Measurements from ENCODE around the gene ZBTB46.
"Not testable (repeated sequence)": the region's sequence is repeated elsewhere in the genome, so short reads cannot be mapped to it uniquely, and the experiment has no call there.

Gene ZBTB46

DNA sequence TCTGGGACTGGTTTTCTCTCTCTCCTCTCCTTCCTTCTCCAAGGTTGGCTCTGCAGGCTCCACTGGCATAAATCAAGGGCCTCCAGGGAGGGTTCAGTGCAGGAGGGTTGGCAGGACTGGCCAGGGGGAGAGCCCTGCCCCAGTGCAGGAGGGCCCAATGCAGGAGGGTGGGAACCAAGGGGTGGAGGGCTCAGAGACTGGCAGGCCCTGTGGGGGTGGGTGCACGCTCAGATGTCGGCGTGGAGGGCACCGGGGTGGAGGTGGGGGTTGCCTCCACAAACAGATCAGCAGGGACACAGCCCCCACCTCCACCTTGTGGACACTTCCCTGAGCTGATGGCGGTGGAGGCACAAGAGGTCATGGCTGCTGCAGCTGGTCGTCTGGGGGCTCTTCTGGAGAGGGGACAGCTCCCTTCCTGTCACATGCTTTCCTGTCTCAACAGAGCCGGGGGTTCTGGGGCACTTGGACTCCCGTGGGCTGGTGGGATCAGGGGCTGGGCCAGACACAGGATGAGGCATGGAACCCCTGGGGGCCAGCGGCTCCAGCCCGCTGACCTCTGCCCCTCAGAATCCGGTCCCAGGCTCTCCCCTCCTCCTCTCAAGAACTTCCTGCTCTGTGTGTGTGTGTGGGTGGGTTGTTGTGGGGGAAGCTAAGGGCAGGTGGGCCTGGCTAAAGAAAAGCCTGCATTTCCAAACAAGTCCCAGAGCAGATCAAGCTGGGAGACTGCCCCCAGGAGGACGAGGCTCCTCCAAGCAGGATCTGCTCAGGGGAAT is 27.5 kb upstream of the ZBTB46 start:
- DNase-seq (ENCODE audit: low read depth): no peak

DNA sequence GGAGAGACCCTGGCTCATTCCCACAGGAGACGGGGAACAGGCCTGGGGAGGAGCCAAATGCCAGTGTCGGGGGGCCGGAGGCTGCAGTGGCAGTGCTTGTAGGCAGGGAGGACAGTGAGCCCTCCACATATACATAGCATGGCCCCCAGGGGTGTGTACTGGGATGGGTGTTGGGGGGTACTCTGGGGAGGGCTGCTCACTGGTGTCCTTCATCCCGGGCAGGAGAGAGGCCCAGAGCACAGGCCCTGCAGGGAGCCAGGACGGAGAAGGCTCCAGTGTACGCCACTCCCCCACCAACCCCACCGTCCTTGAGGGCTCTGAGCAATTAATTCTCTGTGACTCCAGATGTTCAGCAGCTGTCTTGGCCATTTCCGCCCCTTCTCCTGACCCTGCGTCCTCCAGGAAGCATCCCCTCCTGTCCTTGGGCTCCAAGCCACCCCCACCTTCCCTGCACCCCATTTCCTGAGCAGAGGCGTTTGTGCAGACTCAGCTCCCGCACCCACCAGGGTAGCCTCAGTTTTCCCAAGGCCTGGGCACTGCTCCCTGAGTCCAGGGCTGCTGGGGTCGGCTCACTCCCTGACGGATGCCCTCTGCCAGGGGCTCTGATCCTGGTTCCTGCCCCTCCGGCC is 26.8 kb upstream of the ZBTB46 start:
- DNase-seq (ENCODE audit: low read depth): no peak

GRCh38 chr20:63856098-63856511 is 25.0 kb upstream of the ZBTB46 start:
- no peak for DNase-seq (ENCODE audit: low read depth)

GRCh38 chr20:63855363-63856097 is 24.5 kb upstream of the ZBTB46 start:
- no peak for DNase-seq (ENCODE audit: low read depth)

DNA sequence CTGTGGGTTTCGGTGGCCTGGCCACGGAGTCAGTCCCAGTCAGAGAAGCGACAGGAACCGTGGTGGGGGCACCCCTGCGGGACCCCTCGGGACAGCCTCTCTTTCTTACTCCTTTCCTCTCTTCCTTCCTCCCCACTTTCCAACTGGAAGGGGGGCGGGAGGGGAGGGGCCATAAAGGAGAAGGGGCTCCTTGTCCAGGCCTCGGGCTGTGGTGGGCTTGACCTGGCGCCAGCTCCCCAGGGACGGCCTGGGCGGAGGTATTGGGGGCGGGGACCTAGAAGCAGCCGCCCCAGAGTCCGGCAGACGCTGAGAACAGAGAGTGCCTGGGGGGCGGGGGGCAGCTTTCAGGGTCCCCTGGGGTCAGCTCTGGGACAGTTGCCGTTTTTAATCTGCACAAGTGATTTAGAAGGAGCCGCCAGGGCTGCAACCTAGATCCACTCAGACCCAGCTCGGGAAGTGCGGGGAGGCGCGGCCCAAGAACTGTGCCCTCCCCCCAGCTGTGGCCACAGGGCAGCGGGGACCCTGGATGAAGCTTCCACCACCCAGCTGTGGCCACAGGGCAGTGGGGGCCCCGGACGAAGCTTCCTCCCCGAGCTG is 23.8 kb upstream of the ZBTB46 start:
- no peak for DNase-seq (ENCODE audit: low read depth)

GRCh38 chr20:63854069-63854765 is 23.2 kb upstream of the ZBTB46 start:
- no peak for DNase-seq (ENCODE audit: low read depth)

GRCh38 chr20:63853733-63854068 is 22.6 kb upstream of the ZBTB46 start:
- DNase-seq (ENCODE audit: low read depth): not testable (repeated sequence)

DNA sequence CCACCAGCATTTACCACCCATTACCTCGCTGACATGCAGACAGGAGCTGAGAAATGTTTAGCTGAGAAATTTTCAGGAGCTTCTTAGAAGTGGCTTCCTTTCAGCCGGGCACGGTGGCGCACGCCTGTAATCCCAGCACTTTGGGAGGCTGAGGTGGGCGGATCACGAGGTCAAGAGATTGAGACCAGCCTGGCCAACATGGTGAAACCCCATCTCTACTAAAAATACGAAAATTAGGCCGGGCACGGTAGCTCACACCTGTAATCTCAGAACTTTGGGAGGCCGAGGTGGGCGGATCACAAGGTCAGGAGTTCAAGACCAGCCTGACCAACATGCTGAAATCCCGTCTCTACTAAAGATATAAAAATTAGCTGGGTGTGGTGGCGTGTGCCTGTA is 20.5 kb upstream of the ZBTB46 start:
- DNase-seq (ENCODE audit: low read depth): not testable (repeated sequence)

DNA sequence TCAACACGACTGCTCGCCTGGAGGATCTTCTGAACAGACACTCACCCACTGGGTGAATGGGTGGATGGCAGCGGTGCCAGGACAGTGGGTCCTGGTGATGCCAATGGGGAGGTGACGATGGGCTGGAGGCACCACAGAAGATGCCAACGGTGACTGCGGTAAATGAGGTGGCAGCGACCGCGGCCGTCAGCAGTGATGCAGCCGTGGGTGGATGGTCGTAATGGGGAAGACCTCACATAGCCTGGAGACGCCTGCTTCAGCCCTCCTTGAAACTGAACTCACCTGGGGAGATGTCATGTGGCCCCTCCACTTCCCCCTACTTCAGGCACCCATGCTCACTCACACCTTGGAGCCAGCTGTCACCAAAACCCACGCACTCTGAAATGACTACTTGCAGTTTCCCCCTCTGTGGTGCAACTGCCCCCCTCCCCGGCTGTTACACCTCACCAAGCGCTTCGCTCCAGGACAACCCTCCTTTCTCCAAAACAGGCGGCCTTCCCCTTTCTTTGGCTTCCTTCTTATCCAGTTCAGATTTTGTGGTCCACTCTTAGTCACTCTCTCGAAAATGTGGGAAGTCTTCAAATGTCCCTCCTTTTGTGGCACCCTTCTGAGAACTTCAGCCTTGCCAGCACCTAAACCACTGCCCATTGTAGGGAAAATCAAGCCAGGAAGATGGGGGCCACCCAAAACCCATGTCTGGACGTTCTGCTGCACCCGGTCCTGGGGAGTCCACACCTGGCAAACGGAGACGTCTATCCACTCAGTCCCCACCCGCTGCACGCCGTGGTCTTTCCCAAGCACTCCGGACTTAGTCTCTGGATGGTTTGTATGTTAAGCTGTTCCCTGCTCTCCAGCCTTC is 19.9 kb upstream of the ZBTB46 start:
- DNase-seq (ENCODE audit: low read depth): no peak

DNA sequence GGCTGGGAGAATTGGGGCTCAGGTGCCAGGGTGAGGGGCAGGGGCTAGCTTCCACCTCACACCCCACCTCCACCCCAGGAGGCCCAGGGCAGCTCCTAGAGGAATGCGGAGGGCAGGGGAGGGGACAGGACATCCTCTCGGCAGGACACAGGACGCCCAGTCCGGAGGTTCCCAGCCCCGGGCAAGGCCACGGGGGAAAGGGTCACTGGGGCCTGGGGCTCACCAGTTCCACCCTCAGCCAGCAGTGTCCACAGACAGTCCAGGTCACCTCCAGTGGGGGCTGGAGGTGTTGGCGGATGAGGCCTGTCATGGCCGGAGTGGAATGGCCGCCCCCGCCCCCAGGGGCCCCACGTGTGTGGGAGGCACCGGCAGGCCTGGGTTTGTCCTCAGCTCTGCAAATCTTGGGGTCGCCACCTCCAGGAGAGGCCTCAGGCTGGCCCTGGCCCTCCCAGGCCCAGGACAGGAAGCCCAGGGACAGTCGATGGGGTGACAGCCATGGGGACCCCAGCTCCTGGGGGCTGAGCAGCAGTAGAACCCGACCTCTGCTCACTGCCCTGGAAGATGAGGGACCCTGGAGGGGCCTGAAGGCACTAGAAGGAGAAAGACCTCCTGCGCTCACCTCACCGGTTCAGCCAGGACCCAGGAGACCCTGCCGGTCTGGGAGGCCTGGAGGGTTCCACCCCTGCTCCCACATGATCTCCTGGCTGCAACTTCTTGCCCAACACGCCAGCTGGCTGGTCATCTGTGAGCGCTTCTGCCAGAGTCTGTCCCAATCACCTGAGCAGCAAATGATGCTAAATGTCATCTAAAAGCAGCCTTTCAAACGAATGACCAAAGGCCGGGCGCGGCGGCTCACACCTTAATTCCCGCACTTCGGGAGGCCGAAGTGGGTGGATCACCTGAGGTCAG is 17.2 kb upstream of the ZBTB46 start:
- DNase-seq (ENCODE audit: low read depth): no peak

- DNase-seq (ENCODE audit: low read depth): no peak
These were observed 16.4 kb upstream of the ZBTB46 start for GRCh38 chr20:63847237-63848002.

DNA sequence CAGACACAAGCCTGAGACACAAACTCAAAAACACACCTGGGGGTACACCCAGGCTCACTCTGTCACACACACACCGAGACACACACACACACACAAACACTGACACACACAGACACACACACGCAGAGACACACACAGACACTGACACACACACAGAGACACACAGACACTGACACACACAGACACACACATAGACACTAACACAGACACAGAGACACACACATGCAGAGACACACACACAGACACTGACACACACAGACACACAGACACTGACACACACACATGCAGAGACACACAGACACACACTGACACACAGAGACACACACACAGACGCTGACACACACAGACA is 15.8 kb upstream of the ZBTB46 start:
- DNase-seq (ENCODE audit: low read depth): no peak

- no peak for DNase-seq (ENCODE audit: low read depth)
These were observed 15.2 kb upstream of the ZBTB46 start for GRCh38 chr20:63846128-63846771.

GRCh38 chr20:63844511-63844991 is 13.5 kb upstream of the ZBTB46 start:
- no peak for DNase-seq (ENCODE audit: low read depth)

GRCh38 chr20:63843778-63844177 is 12.7 kb upstream of the ZBTB46 start:
- no peak for DNase-seq (ENCODE audit: low read depth)

DNA sequence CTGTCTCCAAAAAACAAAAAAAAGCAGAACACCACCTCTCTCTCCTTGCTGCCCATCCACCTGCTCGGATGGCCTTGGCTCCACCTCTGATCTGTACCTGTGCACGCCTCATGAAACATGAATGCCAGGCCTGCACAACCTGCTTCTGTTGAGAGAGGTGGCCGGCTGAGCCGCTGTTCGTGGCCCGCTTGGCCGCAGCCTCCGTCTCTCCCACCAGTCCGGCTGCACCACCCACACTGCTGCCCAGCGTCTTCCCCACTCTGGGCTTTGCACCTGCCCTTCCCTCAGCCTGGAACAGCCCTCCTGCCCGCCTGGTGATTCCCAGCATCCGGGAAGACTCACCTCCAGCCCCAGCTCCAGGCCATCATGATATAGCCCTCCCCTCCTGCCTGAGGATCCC is 12.2 kb upstream of the ZBTB46 start:
- no peak for DNase-seq (ENCODE audit: low read depth)

DNA sequence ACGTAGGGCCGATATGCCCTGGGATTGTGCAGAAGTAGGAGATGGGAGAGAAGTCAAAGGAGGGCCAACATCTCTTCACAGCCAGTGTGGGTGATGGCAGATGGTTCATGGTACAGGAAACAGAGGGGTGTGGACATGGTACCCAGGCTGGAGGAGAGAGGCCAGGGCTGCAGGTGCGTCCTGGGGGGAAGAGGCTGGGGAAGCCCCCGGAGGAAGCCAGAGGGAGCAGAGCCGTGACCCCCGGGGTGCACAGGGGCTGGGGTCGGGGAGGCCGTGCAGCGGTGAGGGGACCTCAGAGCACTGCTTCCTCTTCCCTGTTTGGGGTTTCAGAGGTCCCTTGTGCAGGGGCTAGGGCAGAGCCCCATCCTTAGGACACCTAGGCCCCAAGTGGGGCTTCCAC is 11.2 kb upstream of the ZBTB46 start:
- DNase-seq (ENCODE audit: low read depth): no peak

DNA sequence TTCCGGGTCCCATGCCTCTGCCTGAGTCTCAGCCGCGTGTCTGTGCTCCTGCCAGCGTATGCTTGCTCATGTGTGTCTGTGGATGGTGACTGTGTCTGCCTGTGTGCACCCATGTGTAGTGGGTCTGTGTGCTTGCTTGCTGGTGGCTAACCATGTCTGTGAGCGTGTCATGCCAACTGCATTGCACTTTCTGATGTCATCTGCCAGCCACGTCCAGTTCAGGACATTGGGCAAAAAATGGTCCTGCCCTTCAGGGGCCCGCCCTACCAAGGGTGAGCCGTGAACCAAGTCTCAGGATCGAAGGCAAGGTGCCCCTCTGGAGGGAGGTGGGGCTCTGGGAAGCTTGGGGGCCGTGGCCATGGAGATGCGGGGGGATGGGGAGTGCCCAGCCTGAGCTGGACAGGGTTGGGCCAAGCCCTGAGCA is 9.4 kb upstream of the ZBTB46 start:
- DNase-seq (ENCODE audit: low read depth): no peak

DNA sequence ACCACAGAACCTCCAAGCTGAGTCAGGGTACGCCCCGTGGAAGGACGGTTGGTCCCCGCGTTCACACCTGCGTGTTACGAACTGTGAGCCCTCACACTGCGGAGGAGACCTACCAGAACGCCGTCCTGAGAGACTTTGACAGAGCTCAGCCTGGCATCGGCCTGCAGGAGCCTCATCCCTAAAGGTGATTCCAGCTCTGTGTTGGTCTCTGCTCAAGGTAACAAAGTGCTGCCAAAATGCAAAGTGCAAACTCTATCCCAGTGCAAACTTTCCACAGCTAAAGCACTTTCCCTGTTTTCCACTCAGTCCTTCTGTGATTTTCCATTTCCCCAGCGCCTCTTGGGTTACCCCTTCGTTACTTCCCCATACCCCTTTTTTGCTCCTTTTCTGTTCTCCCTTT is 8.6 kb upstream of the ZBTB46 start:
- no peak for DNase-seq (ENCODE audit: low read depth)
